ENCODE results near the gene NEB.
"Not testable (repeated sequence)": the region's sequence is repeated elsewhere in the genome, so short reads cannot be mapped to it uniquely, and the experiment has no call there.

Gene NEB

GRCh38 chr2:151758744-151759143 is 24.5 kb upstream of the NEB start:
- DNase-seq (ENCODE audit: low read depth in 3 of 3, low spot score in 1 of 3), result no peak

- no peak for DNase-seq (ENCODE audit: low read depth in 3 of 3, low spot score in 1 of 3)
Observed at GRCh38 chr2:151757861-151758260, 23.6 kb upstream of the NEB start.

DNA sequence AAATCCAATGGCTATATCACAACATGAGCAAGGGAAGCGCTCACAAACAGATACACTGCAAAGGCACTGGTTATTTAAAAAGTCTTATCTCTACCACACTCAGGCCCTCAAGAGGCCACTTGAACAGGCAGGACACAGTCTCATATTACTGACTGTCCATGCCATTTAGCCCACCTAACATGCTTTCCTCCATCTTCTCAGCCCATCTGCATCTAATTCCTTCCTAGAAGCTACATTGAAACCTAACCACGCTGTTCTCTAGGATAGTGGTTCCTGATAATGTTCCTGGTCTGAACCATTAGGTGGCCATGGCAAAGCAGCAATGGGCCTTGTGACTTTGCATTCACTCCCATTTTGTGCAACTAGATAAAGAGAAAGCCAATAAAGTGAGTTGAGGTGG is 22.5 kb upstream of the NEB start:
- no peak for DNase-seq (ENCODE audit: low read depth in 3 of 3, low spot score in 1 of 3)

DNA sequence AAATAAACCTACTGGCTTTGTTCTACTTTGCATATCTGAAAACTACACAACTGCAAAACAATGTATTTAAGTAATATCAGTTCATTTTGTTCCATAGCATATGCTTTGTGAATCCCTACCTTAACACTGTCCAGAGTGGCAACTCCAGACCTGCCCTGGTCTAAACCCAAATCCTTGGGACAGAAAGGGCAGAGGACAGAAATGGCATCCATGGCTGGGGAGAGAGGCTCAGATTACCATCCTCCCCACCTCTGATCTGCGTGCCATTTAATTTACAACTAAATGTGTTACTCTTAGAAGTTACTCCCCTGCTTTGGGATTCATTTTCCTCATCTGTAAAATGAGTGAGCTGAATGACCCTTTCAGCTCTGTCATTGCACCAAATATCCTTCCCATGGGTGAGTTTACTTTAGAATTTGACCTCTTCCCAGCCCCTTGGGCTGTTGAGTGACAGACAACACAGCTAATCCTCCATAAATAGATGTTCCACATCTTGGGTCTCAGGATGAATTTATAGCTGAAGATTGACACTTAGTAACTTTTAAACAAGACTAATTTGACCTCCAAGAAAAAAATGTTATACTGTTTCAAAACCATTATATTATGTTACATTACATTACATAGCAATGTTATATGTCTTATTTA is 20.1 kb upstream of the NEB start:
- no peak for DNase-seq (ENCODE audit: low read depth in 3 of 3, low spot score in 1 of 3)

DNA sequence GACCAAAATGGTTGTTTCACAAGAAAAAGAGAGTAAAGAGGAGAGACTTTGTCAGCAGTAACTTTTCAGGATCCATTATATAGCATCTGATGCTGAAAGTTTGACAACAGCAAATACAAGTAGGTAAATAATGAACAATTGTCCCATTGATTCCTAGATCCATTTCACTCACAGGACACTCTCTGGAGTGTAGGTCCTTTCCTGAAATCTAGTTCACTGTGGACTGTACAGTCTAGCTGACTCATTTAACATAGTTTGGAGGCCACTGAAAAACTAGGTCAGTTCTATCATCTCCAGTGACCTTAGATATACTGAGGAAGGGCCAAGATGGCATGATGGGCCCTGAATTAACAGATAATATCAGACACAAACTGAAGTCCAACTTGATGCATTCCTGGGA is 19.3 kb upstream of the NEB start:
- no peak for DNase-seq (ENCODE audit: low read depth in 3 of 3, low spot score in 1 of 3)

- DNase-seq (ENCODE audit: low read depth in 3 of 3, low spot score in 1 of 3), result not testable (repeated sequence)
Observed at GRCh38 chr2:151745261-151745660, 11.0 kb upstream of the NEB start.

DNA sequence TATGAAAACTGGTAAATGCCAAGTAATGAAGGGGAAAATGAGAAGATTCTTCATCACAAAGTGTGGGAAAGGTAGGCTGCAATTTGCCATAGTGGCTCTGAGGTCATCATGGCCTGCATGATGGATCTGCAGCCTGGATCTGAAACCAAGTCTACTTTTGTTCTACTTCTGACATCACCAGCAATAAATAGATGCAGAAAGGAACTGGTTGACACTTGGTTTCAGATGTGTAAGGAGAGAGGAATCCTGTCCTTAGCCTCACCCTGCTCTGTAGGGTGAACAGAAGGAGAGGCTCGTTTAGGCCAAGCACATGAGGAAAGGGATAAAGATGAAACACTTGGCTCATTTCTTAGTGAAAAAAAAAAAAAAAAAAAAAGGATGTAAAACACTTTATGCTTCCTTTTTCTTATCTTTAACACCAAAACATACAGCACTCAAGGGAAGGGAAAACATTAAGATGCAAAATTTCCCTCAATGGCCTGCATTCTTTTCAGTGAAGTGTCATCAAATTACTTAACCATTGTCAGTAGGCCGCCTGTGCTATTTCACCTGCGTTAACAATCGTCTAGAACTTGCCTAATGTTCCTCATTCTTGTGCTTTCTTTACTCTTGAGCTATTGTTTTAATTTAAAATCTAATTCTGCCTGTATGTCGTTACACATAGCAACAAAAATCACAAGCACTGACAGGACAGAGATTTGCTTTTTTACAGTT is 3.9 kb downstream of the NEB start:
- no peak for DNase-seq (ENCODE audit: low read depth in 3 of 3, low spot score in 1 of 3)

- no peak for DNase-seq (ENCODE audit: low read depth in 3 of 3, low spot score in 1 of 3)
Observed at GRCh38 chr2:151729837-151730236, 4.4 kb downstream of the NEB start.

DNA sequence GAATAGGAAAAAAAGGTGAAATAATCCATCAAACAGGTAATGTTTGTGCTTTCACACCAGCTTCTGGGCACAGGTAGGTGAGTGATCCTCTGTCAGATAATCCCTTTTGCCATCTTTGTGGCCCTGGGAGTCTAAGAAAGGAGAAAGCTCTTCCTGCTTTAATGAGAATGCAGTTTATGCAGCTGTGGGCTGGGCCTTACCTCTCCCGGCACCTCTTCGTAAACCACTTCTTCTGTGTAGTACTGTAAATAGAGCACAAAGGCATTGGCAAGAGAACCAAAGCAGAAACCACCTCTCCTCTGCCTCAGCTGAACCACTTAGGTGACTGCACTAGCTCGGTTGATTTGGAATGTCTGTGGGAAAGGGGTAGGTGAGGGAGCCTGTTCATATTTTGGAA is 4.9 kb downstream of the NEB start:
- no peak for DNase-seq (ENCODE audit: low read depth in 3 of 3, low spot score in 1 of 3)

GRCh38 chr2:151728804-151729414 is 5.4 kb downstream of the NEB start:
- no peak for DNase-seq (ENCODE audit: low read depth in 3 of 3, low spot score in 1 of 3)

DNA sequence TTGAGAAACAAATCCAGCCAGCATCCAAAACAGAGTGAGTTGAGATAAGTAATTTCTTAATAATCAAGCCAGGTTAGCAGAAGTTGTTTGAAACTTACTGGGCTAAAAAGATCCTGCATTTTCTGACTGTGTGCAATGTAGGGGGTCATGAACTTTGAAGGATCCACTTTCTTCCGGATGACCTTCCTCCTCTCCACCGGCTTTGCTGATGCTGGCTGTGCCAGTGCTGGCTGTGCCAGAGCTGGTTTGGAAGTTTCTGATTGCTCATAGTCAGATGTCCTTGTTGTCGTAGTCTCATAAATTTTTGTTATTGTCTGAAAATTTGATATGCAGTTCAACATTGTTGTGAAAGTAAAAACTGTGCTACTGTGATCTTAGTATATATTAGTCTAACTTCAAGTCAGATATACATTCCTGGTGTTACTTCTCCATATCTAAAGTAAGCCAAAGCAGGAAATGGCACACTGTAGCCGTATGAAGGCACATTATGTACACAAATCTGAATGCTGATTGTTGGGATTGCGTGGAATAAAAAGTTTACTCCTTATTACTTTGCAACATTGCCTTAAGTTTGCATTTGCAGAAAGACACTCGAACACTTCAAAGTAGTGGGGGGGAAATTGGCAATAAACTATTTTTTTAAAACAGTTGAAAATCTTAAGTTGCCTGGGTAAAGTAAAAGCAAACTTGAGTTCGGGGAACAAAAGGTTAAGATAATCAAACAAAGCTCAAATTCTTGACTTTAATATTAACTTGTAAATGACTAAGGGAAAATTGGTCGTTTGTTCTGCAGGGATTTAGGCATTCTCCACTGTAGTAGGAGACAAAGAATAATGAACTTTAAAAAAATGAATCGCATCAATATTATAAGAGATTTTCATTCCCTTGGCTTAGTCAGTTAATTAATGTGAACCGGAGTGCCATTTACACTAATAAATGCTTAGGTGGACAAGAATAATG is 6.4 kb downstream of the NEB start:
- DNase-seq (ENCODE audit: low read depth in 3 of 3, low spot score in 1 of 3), result no peak

- no peak for DNase-seq (ENCODE audit: low read depth in 3 of 3, low spot score in 1 of 3)
Observed at GRCh38 chr2:151721161-151721560, 13.1 kb downstream of the NEB start.

DNA sequence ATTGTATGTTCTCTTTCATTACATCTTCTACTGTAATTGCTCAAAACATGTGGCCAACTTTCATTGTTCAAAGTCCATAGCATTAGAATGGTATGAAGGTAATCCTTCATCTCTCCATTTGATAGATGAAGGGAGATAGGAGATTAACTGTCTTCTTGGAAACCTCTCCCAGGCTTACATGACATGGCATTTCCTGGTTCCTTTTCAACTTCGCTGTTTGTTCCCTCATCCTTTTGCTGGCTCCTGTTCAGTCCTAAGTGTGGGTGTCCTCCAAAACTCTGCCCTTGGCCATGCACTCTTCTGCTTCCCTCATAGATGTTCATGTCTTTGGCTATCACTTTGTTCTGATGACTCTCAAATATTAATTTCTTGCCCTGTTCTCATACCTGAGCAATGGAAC is 13.8 kb downstream of the NEB start:
- DNase-seq (ENCODE audit: low read depth in 3 of 3, low spot score in 1 of 3), result no peak

GRCh38 chr2:151718796-151719195 is 15.5 kb downstream of the NEB start:
- no peak for DNase-seq (ENCODE audit: low read depth in 3 of 3, low spot score in 1 of 3)

DNA sequence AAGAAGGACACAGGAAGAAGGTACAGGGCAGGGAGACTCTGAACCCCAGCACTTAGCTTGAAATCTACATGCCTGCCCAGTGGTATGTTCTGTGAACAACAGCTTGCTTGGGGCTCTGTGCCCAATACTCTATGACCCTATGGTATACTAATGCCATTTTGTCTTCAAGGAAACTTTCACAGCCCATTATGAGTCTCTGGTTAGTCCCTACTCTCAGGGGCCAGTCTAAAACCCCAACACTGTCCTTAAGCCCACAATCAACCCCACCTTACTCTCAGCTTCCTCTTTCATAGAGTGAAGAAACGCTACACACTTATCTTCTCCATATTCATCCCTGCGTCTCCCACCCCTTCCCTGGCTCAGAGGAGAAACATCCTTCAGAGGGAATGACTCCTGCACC is 16.0 kb downstream of the NEB start:
- no peak for DNase-seq (ENCODE audit: low read depth in 3 of 3, low spot score in 1 of 3)

DNA sequence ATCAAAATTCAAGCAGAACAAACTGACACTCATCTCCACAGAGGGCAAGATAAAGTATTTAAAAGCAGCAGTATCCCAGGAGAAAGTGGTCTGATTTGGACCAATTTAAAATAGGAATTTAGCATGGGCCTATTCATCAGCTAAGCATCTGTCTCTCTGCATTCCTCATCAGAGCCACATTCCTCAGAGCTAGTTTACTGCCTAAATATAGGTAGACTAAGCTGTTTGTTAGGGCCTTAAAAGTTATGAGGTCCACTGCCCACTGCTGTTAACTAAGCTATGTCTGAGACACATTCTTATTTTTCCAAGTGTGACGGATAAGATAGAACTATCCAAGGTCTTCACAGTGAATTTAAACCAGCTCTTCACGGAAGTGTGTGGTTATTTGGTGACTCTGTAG is 17.6 kb downstream of the NEB start:
- no peak for DNase-seq (ENCODE audit: low read depth in 3 of 3, low spot score in 1 of 3)

GRCh38 chr2:151713291-151713903 is 20.9 kb downstream of the NEB start:
- no peak for DNase-seq (ENCODE audit: low read depth in 3 of 3, low spot score in 1 of 3)

DNA sequence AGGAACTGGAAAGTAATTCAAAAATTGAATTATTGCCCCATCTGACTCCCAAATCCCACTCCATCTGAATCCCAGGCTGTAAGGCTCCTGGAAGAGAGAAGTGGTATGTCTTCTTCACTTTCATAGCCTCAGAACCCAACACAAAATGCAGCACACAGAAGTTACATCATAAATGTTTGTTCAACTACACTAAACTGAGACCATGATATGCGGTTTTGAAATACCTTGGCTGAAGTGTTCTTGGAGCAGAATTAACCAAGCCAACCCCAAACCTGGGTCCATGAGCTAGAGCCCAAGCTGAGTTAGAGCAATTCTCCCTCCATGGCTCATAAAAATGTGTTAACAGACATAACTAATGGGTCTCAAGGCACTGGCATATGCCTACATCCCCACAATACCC is 23.3 kb downstream of the NEB start:
- DNase-seq (ENCODE audit: low read depth in 3 of 3, low spot score in 1 of 3), result no peak

GRCh38 chr2:151708788-151709187 is 25.5 kb downstream of the NEB start:
- no peak for DNase-seq (ENCODE audit: low read depth in 3 of 3, low spot score in 1 of 3)

GRCh38 chr2:151707857-151708256 is 26.4 kb downstream of the NEB start:
- no peak for DNase-seq (ENCODE audit: low read depth in 3 of 3, low spot score in 1 of 3)

DNA sequence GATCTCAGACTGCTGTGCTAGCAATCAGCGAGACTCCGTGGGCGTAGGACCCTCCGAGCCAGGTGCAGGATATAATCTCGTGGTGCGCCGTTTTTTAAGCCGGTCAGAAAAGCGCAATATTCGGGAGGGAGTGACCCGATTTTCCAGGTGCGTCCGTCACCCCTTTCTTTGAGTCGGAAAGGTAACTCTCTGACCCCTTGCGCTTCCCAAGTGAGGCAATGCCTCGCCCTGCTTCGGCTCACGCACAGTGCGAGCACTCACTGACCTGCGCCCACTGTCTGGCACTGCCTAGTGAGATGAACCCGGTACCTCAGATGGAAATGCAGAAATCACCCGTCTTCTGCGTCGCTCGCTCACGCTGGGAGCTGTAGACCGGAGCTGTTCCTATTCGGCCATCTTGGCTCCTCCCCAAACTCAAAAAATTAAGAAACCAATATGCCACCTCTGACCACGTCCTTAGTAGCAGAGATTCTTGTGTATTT is 29.8 kb downstream of the NEB start:
- DNase-seq (ENCODE audit: low read depth in 3 of 3, low spot score in 1 of 3), result not testable (repeated sequence)

All from stimulated activated CD4-positive, alpha-beta T cell treated with anti-CD3 and anti-CD28 coated beads, TNF-alpha, amount 100 ng/mL, for 1 hour (primary cell).